OCI-LY3 (cell line): Measurements from ENCODE around the gene ANKH.

Source experiments
- H2AFZ ChIP-seq: fragments of 200-600, 300-600 bp; shearing (Covaris generic); 2 replicates; pipeline ENCODE4 v1.6.0; 2014; ENCODE audit warnings: antibody characterized with exemption, low read depth, low read length
- H3K27ac ChIP-seq: fragments of 200-600, 300-600 bp; sonication (generic); 2 replicates; pipeline ENCODE4 v1.5.1; 2014; ENCODE audit warnings: mild to moderate bottlenecking, low read length, moderate library complexity, mixed read lengths
- H3K27me3 ChIP-seq: fragments of 200-600, 300-600 bp; sonication (generic); 2 replicates; pipeline ENCODE4 v1.6.1; 2014; ENCODE audit warnings: low read depth, low read length, mixed read lengths
- H3K36me3 ChIP-seq: fragments of 200-600, 300-600 bp; sonication (generic); replicated peaks from 2 replicates; pipeline ENCODE3; 2014; ENCODE audit warnings: low read depth, low read length, mixed read lengths
- H3K4me1 ChIP-seq: fragments of 300-600, 200-600 bp; sonication (generic); 2 replicates; pipeline ENCODE4 v1.6.1; 2014; ENCODE audit warnings: low read length, mixed read lengths
- H3K4me2 ChIP-seq: fragments of 200-600, 300-600 bp; sonication (generic); 2 replicates; pipeline ENCODE4 v1.6.1; 2014; ENCODE audit warnings: low read length, mixed read lengths
- H3K4me3 ChIP-seq: fragments of 300-600, 200-600 bp; sonication (generic); 2 replicates; pipeline ENCODE4 v1.5.1; 2014; ENCODE audit warnings: antibody characterized with exemption, mild to moderate bottlenecking, low read length, moderate library complexity
- H3K79me2 ChIP-seq: fragments of 300-600, 200-600 bp; shearing (Covaris generic); 2 replicates; pipeline ENCODE4 v1.6.1; 2014; ENCODE audit warnings: mild to moderate bottlenecking, low read length, mixed read lengths
- H3K9ac ChIP-seq: fragments of 300-600, 200-600 bp; shearing (Covaris generic); 2 replicates; pipeline ENCODE4 v1.6.0; 2014; ENCODE audit warnings: mild to moderate bottlenecking, low read length, moderate library complexity
- H3K9me3 ChIP-seq: fragments of 200-600, 300-600 bp; shearing (Covaris generic); 2 replicates; pipeline ENCODE4 v1.6.1; 2014; ENCODE audit warnings: low read length, mixed read lengths; ENCODE audit not compliant: insufficient read depth
- H4K20me1 ChIP-seq: fragments of 200-600, 300-600 bp; sonication (generic); 2 replicates; pipeline ENCODE4 v1.6.1; 2016; ENCODE audit warnings: low read length, mixed read lengths; ENCODE audit not compliant: insufficient read depth
- EZH2phosphoT487 ChIP-seq: fragments of 200-600 bp; shearing (Covaris generic); IDR thresholded peaks from 2 replicates; pipeline ENCODE4 v1.6.1; 2018; ENCODE audit warnings: antibody characterized with exemption, mixed run types, low read depth
- TF ChIP-seq, protein P1 (sequence below): fragments of 200-600, 300-600 bp; sonication (generic); IDR thresholded peaks from 2 replicates; pipeline ENCODE4 v1.5.1; 2014; ENCODE audit warnings: antibody characterized with exemption, low read length, low read depth

ANKH gene

DNA sequence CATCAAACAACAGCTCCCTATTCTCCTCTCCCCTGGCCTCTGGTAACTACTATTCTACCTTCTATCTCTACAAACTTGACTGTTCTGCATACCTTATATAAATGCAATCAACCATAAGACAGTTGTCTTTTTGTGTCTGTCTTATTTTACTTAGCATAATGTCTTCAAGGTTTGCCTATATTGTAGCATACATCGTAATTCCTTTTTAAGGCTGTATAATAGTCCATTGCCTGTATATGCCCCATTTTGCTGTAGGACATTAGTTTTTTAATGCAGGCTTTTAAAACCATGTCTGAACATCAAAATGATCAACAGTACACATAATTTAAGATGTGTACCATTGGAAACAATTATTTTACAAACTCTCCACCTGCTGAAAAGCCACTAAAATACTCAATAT is 12.4 kb downstream of the ANKH start:
- no peak overlapping the region for H3K9ac ChIP-seq
- no peaks in the 10 kb centered on the region for H4K20me1 ChIP-seq
- no peaks in the 10 kb centered on the region for H3K4me1 ChIP-seq
- no peaks in the 10 kb centered on the region for H3K36me3 ChIP-seq
- no peak for TF ChIP-seq EZH2phosphoT487
- TF ChIP-seq, protein P1, sequence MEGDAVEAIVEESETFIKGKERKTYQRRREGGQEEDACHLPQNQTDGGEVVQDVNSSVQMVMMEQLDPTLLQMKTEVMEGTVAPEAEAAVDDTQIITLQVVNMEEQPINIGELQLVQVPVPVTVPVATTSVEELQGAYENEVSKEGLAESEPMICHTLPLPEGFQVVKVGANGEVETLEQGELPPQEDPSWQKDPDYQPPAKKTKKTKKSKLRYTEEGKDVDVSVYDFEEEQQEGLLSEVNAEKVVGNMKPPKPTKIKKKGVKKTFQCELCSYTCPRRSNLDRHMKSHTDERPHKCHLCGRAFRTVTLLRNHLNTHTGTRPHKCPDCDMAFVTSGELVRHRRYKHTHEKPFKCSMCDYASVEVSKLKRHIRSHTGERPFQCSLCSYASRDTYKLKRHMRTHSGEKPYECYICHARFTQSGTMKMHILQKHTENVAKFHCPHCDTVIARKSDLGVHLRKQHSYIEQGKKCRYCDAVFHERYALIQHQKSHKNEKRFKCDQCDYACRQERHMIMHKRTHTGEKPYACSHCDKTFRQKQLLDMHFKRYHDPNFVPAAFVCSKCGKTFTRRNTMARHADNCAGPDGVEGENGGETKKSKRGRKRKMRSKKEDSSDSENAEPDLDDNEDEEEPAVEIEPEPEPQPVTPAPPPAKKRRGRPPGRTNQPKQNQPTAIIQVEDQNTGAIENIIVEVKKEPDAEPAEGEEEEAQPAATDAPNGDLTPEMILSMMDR: no peak
- no peak overlapping the region for H3K4me2 ChIP-seq
- H3K9me3 ChIP-seq: no peaks in the 10 kb centered on the region
- H3K79me2 ChIP-seq: no peaks in the 10 kb centered on the region; the same call in 1 of the 2 replicates
- H3K4me3 ChIP-seq: no peak overlapping the region
- no peak overlapping the region for H2AFZ ChIP-seq
- no peaks in the 10 kb centered on the region for H3K27me3 ChIP-seq
- H3K27ac ChIP-seq: no peak overlapping the region

- Histone ChIP-seq H4K20me1 (no peaks in the 10 kb centered on the region), H3K27me3 (no peaks in the 10 kb centered on the region), H3K9ac (no peak overlapping the region), H3K36me3 (no peaks in the 10 kb centered on the region), H3K4me3 (no peak overlapping the region), H3K4me2 (no peak overlapping the region), H3K4me1 (peaks cover 7% of the 10 kb centered on the region), H3K9me3 (no peaks in the 10 kb centered on the region), H3K27ac (no peak overlapping the region), H3K79me2 (no peaks in the 10 kb centered on the region), H2AFZ (no peak overlapping the region)
- TF ChIP-seq, protein P1: no peak
- no peak for TF ChIP-seq EZH2phosphoT487
These were observed 16.2 kb downstream of the ANKH start for GRCh38 chr5:14855366-14855765.

- no peaks in the 10 kb centered on the region for H4K20me1 ChIP-seq
- no peak for TF ChIP-seq EZH2phosphoT487
- TF ChIP-seq, protein P1: no peak
- H3K9me3 ChIP-seq: no peaks in the 10 kb centered on the region
- H3K4me3 ChIP-seq: no peak overlapping the region
- no peaks in the 10 kb centered on the region for H3K79me2 ChIP-seq
- peaks cover 7% of the 10 kb centered on the region for H3K4me1 ChIP-seq
- no peaks in the 10 kb centered on the region for H3K36me3 ChIP-seq
- H3K27ac ChIP-seq: no peak overlapping the region
- H3K27me3 ChIP-seq: no peaks in the 10 kb centered on the region
- H3K9ac ChIP-seq: no peak overlapping the region
- no peak overlapping the region for H3K4me2 ChIP-seq
- no peak overlapping the region for H2AFZ ChIP-seq
These were observed 16.8 kb downstream of the ANKH start for GRCh38 chr5:14854799-14855198.

DNA sequence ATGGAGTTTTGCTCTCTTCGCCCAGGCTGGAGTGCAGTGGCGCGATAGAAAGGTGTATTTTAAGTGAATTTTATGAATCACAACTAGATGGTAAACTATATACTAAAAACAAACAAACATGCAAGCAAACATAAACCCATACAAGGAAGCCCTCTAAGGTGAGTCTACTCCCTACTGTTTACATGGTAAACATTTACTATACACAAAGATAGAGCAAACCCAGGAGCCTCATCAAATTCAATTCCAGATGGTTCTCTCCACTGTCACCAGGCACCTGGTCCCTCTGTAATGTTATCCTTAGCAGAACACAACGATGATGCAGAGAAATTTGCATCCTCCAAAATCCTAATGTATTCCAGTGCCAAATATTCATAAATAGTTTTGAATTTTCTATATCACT is 17.9 kb downstream of the ANKH start:
- Histone ChIP-seq H4K20me1 (no peaks in the 10 kb centered on the region), H3K4me2 (no peak overlapping the region), H3K4me1 (peaks cover 7% of the 10 kb centered on the region), H3K4me3 (no peak overlapping the region), H3K9me3 (no peaks in the 10 kb centered on the region), H3K27ac (no peak overlapping the region), H3K27me3 (no peaks in the 10 kb centered on the region), H3K36me3 (no peaks in the 10 kb centered on the region), H3K79me2 (no peaks in the 10 kb centered on the region), H3K9ac (no peak overlapping the region), H2AFZ (no peak overlapping the region)
- TF ChIP-seq, protein P1: no peak
- TF ChIP-seq EZH2phosphoT487: no peak
